Fibroblast of villous mesenchyme (primary cell): ENCODE data around the gene SRP72. TPM values are rescaled to one million over a fixed set of nuclear protein-coding genes. Genes with fewer than 3 reads are reported as not detected.
A peak's percentile ranks its signal among the peaks of the same experiment; 100 is the strongest.

Experiments
- DNase-seq: peaks from one replicate; pipeline ENCODE4 v3.0.0-alpha.2; 2010; ENCODE audit warnings: low read depth
- H3K4me3 ChIP-seq: 2 replicates; pipeline ENCODE4 v1.5.1; 2011; ENCODE audit warnings: low read depth, mild to moderate bottlenecking, low read length
- CTCF ChIP-seq: IDR thresholded peaks from 2 replicates; pipeline ENCODE4 v1.5.1; 2012; ENCODE audit warnings: low read depth, mild to moderate bottlenecking, low read length; ENCODE audit not compliant: insufficient read depth
- total RNA-seq: library from RNA; depleted of rRNA; stranded (reverse); fragments of >200 nt; gene quantifications from 2 replicates; pipeline ENCODE4 v1.2.3, GENCODE V29; 2012

Gene SRP72
- total RNA-seq, 1 donor, result 93.3 TPM

GRCh38 chr4:56475917-56476316 is 8.5 kb downstream of the SRP72 start:
- H3K4me3 ChIP-seq, result no peak overlapping the region
- no peak for DNase-seq
- no peak for TF ChIP-seq CTCF

DNA sequence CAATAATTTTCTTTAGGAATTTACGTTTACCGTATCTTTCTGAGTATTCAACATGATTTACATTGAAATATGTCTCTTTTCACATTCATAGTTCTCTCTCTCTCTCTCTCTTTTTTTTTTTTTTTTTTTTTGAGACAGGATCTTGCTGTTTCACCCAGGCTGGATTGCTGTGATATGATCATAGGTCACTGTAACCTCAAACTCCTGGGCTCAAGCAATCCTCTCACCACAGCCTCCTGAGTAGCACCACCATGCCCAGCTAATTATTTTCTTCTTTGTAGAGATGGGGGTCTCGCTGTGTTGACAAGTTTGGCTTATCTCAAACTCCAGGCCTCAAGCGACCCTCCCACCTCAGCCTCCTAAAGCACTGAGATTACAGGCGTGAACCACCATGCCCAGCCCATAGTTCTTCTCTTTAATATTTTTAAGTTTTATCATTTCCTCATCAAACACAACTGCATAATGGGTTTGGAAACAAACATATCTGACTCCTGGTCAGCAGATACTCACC is 9.8 kb downstream of the SRP72 start:
- DNase-seq, result no peak
- no peak overlapping the region for H3K4me3 ChIP-seq
- no peak for TF ChIP-seq CTCF

- TF ChIP-seq CTCF, result no peak
- H3K4me3 ChIP-seq, result no peak overlapping the region
- DNase-seq, result peak; percentile 8
Observed at GRCh38 chr4:56480691-56481090, 13.3 kb downstream of the SRP72 start.

DNA sequence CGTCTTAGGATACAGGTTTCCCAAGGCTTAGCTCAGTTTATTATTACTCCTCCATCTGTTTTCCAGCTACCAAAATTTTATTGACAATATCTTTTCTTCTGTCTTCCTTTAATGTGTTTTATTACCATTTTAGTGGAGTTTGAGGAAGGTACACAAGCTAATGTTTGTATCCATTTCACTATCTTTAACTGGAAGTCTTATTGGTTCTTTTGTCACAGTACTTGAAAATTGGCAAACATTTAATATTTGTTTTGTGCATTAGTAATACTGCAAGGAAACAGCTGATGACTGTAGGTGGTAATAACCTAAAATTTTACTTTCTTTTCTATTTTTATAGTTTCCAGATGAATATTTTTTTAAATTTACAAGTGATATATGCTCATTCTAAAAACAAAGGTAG is 28.8 kb downstream of the SRP72 start:
- TF ChIP-seq CTCF, result no peak
- no peak for DNase-seq
- H3K4me3 ChIP-seq, result no peak overlapping the region

- DNase-seq, result peak; percentile 78
- TF ChIP-seq CTCF, result no peak
- peak within 1 kb of the TSS; percentile 72 for H3K4me3 ChIP-seq
Observed at GRCh38 chr4:56505269-56506130, 38.1 kb downstream of the SRP72 start, which contains the start of gene ARL9. Gene ARL9 (plus strand): TSS chr4:56505791. CDS start chr4:56505863, 72 bp downstream.

DNA sequence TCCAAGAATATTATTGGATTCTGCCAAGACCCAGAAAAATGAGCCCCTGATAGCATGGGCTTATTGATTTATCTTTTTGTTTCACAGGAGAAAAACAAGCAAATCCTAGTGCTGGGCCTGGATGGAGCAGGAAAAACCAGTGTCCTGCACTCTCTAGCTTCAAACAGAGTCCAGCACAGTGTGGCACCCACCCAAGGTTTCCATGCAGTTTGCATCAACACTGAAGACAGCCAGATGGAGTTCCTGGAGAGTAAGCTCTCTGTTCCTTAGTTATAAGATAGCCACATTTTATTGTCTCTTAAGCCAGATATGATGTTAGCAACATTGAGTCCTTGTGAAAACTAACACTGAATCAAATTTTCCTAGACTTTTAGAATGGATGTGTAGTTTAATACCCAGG is 43.7 kb downstream of the SRP72 start:
- peak; percentile 20 for DNase-seq
- no peak for TF ChIP-seq CTCF
- no peak overlapping the region for H3K4me3 ChIP-seq
